DND-41 (cell line): ENCODE measurements around the gene HES6.

Experiments
- ATAC-seq: fragments of 200-7000 bp; cut with Tn5 transposase; 3 replicates; pipeline ENCODE4 v1.9.1; 2021; ENCODE audit warnings: low read depth; ENCODE audit not compliant: insufficient read depth
- DNase-seq: peaks from one replicate; pipeline ENCODE4 v3.0.0-alpha.2; 2020
- H2AFZ ChIP-seq: 2 replicates; pipeline ENCODE4 v1.6.0; 2012; ENCODE audit warnings: low read depth, low read length
- H3K27ac ChIP-seq: 2 replicates; pipeline ENCODE4 v1.5.1; 2012; ENCODE audit warnings: low read length, inconsistent platforms
- H3K27me3 ChIP-seq: fragments of 200-600 bp; sonication (generic); 2 replicates; pipeline ENCODE4 v1.6.0; 2012; ENCODE audit warnings: low read length, mild to moderate bottlenecking, inconsistent platforms; ENCODE audit not compliant: insufficient read depth, poor library complexity
- H3K36me3 ChIP-seq: 2 replicates; pipeline ENCODE4 v1.5.1; 2012; ENCODE audit warnings: low read length, inconsistent platforms; ENCODE audit not compliant: insufficient read depth
- H3K4me1 ChIP-seq: 2 replicates; pipeline ENCODE4 v1.5.1; 2012; ENCODE audit warnings: mild to moderate bottlenecking, low read length; ENCODE audit not compliant: insufficient read depth
- H3K4me2 ChIP-seq: 2 replicates; pipeline ENCODE4 v1.6.0; 2012; ENCODE audit warnings: mild to moderate bottlenecking, moderate library complexity, low read length, inconsistent platforms; ENCODE audit not compliant: insufficient read depth
- H3K4me3 ChIP-seq, 2 experiments: fragments of 200-600 bp in 1 of 2; shearing (Covaris generic) in 1 of 2; 2 replicates each; pipeline ENCODE4 v1.5.1; 2012 to 2016; ENCODE audit warnings: inconsistent platforms in 2 of 2, low read length in 2 of 2, mild to moderate bottlenecking in 2 of 2, low read depth in 1 of 2, moderate library complexity in 1 of 2
- H3K79me2 ChIP-seq: 2 replicates; pipeline ENCODE4 v1.6.0; 2012; ENCODE audit warnings: low read length, inconsistent platforms; ENCODE audit not compliant: insufficient read depth
- H3K9ac ChIP-seq: 2 replicates; pipeline ENCODE4 v1.6.0; 2012; ENCODE audit warnings: low read depth, mild to moderate bottlenecking, inconsistent platforms, low read length, moderate library complexity
- H3K9me3 ChIP-seq: 2 replicates; pipeline ENCODE4 v1.5.1; 2012; ENCODE audit warnings: low read length, moderate library complexity, mild to moderate bottlenecking, inconsistent platforms; ENCODE audit not compliant: insufficient read depth, severe bottlenecking
- H4K20me1 ChIP-seq: 2 replicates; pipeline ENCODE4 v1.6.0; 2012; ENCODE audit warnings: low read length; ENCODE audit not compliant: insufficient read depth
- EZH2 ChIP-seq: IDR thresholded peaks from 3 replicates; pipeline ENCODE4 v1.6.1; 2012; ENCODE audit warnings: borderline replicate concordance, low read depth, mild to moderate bottlenecking, moderate library complexity, low read length, inconsistent platforms; ENCODE audit not compliant: severe bottlenecking
- TF ChIP-seq, protein P1 (sequence below): IDR thresholded peaks from 2 replicates; pipeline ENCODE4 v1.5.1; 2012; ENCODE audit warnings: borderline replicate concordance, low read length, moderate library complexity, mild to moderate bottlenecking; ENCODE audit not compliant: poor library complexity, severe bottlenecking; ENCODE audit errors: extremely low read depth

HES6 gene

DNA sequence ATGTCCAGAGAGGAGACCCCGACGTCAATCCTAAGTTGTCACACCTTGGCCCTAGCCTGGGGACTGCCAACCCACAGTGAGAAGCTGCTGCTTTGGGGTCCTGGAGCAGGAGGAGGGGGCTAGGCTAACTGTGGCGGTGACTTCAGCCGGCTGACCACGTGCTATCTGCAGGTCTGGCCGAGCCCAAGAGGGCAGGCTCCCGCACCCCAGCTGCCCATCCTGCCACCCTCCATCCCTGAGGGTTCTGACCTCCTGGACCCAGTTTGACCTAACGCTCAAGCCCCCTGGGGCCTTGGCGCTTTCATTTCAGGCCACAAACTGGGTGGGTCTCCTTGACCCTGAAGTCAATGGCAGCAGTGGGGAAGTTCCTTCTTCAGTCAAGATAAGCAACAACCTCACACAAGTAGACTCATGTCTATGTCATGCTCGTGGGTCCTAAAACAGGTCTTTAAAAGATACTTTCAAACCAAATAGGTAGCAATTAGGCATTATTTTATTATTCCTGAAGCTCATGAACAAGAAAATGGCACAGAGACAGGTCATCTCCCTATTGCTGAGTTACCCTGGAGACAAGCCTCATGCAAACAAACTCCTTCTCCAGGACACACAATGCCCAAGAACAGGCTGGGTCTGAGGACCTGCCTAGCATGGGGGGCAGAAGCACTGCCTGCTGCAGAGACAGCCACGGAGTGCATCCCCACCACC is 2.3 kb downstream of the HES6 start:
- Histone ChIP-seq H3K9ac (no peak overlapping the region), H2AFZ (no peak overlapping the region), H3K4me2 (no peak overlapping the region), H3K79me2 (no peaks in the 10 kb centered on the region), H3K4me1 (peaks cover 9% of the 10 kb centered on the region), H3K36me3 (no peaks in the 10 kb centered on the region), H3K27me3 (peaks cover 9% of the 10 kb centered on the region), H3K27ac (no peak overlapping the region), H3K4me3 (no peak overlapping the region), H4K20me1 (no peaks in the 10 kb centered on the region), H3K9me3 (no peaks in the 10 kb centered on the region)
- no peak for DNase-seq
- no peak for ATAC-seq
- TF ChIP-seq EZH2, result no peak
- TF ChIP-seq, protein P1, sequence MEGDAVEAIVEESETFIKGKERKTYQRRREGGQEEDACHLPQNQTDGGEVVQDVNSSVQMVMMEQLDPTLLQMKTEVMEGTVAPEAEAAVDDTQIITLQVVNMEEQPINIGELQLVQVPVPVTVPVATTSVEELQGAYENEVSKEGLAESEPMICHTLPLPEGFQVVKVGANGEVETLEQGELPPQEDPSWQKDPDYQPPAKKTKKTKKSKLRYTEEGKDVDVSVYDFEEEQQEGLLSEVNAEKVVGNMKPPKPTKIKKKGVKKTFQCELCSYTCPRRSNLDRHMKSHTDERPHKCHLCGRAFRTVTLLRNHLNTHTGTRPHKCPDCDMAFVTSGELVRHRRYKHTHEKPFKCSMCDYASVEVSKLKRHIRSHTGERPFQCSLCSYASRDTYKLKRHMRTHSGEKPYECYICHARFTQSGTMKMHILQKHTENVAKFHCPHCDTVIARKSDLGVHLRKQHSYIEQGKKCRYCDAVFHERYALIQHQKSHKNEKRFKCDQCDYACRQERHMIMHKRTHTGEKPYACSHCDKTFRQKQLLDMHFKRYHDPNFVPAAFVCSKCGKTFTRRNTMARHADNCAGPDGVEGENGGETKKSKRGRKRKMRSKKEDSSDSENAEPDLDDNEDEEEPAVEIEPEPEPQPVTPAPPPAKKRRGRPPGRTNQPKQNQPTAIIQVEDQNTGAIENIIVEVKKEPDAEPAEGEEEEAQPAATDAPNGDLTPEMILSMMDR, result no peak

DNA sequence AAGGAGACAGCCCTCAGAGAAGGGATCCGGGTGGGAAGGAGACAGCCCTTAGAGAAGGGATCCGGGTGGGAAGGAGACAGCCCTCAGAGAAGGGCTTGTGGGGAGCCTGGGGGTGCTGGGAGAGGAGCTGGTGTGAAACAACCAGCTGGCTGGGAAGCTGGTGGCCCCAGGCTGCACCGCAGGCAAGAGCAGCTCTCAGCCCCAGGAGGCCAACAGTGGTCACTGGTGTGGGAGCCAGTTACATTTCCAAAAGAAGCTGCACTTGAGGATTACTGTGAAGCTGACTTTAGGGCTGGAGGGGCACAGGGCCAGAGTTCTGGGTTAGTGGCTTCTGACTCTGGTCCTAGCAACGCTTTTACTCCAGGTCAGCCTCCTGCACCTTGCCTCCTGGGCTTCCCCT is 3.3 kb downstream of the HES6 start:
- Histone ChIP-seq H3K4me2 (no peak overlapping the region), H2AFZ (no peak overlapping the region), H3K27me3 (peaks cover 9% of the 10 kb centered on the region), H4K20me1 (no peaks in the 10 kb centered on the region), H3K9me3 (no peaks in the 10 kb centered on the region), H3K79me2 (no peaks in the 10 kb centered on the region), H3K4me3 (no peak overlapping the region), H3K27ac (no peak overlapping the region), H3K4me1 (peaks cover 9% of the 10 kb centered on the region), H3K36me3 (no peaks in the 10 kb centered on the region), H3K9ac (no peak overlapping the region)
- TF ChIP-seq, protein P1, result no peak
- no peak for TF ChIP-seq EZH2
- ATAC-seq (no peak), DNase-seq (no peak)

DNA sequence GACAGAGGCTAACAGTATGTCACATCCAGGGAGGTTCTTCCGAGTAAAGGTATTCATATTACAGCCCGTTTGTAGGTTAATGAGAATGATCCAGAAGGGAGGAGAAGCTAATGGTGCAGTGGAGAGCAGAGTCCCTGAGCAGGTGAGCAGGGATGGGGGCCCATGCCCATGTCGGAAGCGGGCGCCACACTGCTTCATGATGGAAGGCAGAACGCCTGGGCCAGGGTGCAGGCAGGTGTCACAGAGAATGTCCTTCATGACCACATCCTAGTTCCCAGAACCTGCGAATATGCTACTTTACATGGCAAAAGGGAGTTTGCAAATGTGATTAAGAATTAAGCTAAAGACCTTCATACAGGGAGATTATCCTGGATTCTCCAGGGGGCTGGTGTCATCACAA is 4.0 kb downstream of the HES6 start:
- H3K27ac ChIP-seq, result no peak overlapping the region
- H3K4me1 ChIP-seq, result peaks cover 9% of the 10 kb centered on the region
- no peak overlapping the region for H3K4me3 ChIP-seq
- H3K27me3 ChIP-seq, result peaks cover 9% of the 10 kb centered on the region
- TF ChIP-seq EZH2, result no peak
- TF ChIP-seq, protein P1, result no peak
- ATAC-seq (no peak), DNase-seq (no peak)
- H3K36me3 ChIP-seq, result no peaks in the 10 kb centered on the region
- H3K9ac ChIP-seq, result no peak overlapping the region
- H3K9me3 ChIP-seq, result no peaks in the 10 kb centered on the region
- no peaks in the 10 kb centered on the region for H3K79me2 ChIP-seq
- no peaks in the 10 kb centered on the region for H4K20me1 ChIP-seq
- H3K4me2 ChIP-seq, result no peak overlapping the region
- H2AFZ ChIP-seq, result no peak overlapping the region
